NCI-H1092 treated with DMSO at 0.1 percent for 48 hours (cell line): Measurements from ENCODE around the gene ZNF322.

Experiments used
- DNase-seq: peaks from one replicate; lab custom pipeline; 2025; lab: John Stamatoyannopoulos, UW

Gene ZNF322

GRCh38 chr6:26588965-26589364, 70.6 kb downstream of the ZNF322 start:
- no peak for DNase-seq
